B cell (primary cell): ENCODE data around the gene RAB11FIP5. TPM values are rescaled to one million over a fixed set of nuclear protein-coding genes. Genes with fewer than 3 reads are reported as not detected.

Experiments
- ATAC-seq: fragments of 200-7000 bp; cut with Tn5 transposase; one replicate; pipeline ENCODE4 v1.10.0; 2021; ENCODE audit warnings: low read depth, mild to moderate bottlenecking, moderate number of reproducible peaks, moderate library complexity
- CTCF ChIA-PET: fragments of 350-600 bp; sonication (Branson Sonifier 250); formaldehyde crosslinking; loops from one replicate; lab custom pipeline; 2021; ENCODE audit warnings: antibody characterized with exemption, inconsistent platforms; lab: Charles Lee
- POLR2A ChIA-PET: fragments of 350-600 bp; sonication (Branson Sonifier 250); formaldehyde crosslinking; loops from one replicate; lab custom pipeline; 2021; ENCODE audit warnings: antibody characterized with exemption; lab: Charles Lee
- DNase-seq: peaks from one replicate; pipeline ENCODE4 v3.0.0; 2013
- H2AFZ ChIP-seq: 2 replicates; pipeline ENCODE4 v1.6.1; 2012; ENCODE audit warnings: mild to moderate bottlenecking, low read depth, low read length; ENCODE audit not compliant: insufficient read depth, poor library complexity, severe bottlenecking
- H3K27ac ChIP-seq, 2 donors: 1 replicate in 1 of 2; 2 replicates in 1 of 2; pipeline ENCODE4 v1.5.1; 2012 to 2013; ENCODE audit warnings: low read length in 2 of 2, mild to moderate bottlenecking in 2 of 2, moderate library complexity in 1 of 2
- H3K27me3 ChIP-seq, 4 experiments: fragments of 200-600 bp in 1 of 4; sonication (generic) in 1 of 4; replicated peaks in 1 of 4; 1 replicate in 2 of 4; 2 replicates in 2 of 4; pipeline versions ENCODE4 v1.6.1 to v1.7.0; 2013 to 2016; ENCODE audit warnings: low read length in 3 of 4, mild to moderate bottlenecking in 2 of 4, mixed read lengths in 1 of 4, moderate library complexity in 1 of 4; ENCODE audit not compliant: insufficient read depth in 4 of 4, control insufficient read depth in 3 of 4; ENCODE audit errors: control extremely low read depth in 1 of 4
- H3K36me3 ChIP-seq, 2 experiments: replicated peaks in 1 of 2; 1 replicate in 1 of 2; 2 replicates in 1 of 2; pipeline versions ENCODE4 v1.6.1 to v1.7.1; 2013; ENCODE audit warnings: low read length in 1 of 2; ENCODE audit not compliant: insufficient read depth in 2 of 2, control insufficient read depth in 1 of 2; ENCODE audit errors: control extremely low read depth in 1 of 2, extremely low read depth in 1 of 2
- H3K4me1 ChIP-seq, 2 donors: fragments of 200-600 bp in 1 of 2; sonication (generic) in 1 of 2; 1 replicate in 1 of 2; 2 replicates in 1 of 2; pipeline versions ENCODE4 v1.5.1 to v1.6.1; 2013 to 2017; ENCODE audit warnings: low read length in 2 of 2; ENCODE audit not compliant: control insufficient read depth in 2 of 2, insufficient read depth in 2 of 2
- H3K4me2 ChIP-seq: replicated peaks from 2 replicates; pipeline ENCODE3; 2012; ENCODE audit warnings: mild to moderate bottlenecking, low read depth, low read length; ENCODE audit not compliant: poor library complexity, severe bottlenecking
- H3K4me3 ChIP-seq, 5 experiments: fragments of 200-600 bp in 1 of 5; sonication (generic) in 1 of 5; 1 replicate in 3 of 5; 2 replicates in 2 of 5; pipeline versions ENCODE4 v1.5.1 to v1.7.0; 2011 to 2016; ENCODE audit warnings: low read length in 4 of 5, mild to moderate bottlenecking in 4 of 5, low read depth in 2 of 5, control low read depth in 1 of 5, moderate library complexity in 1 of 5; ENCODE audit not compliant: insufficient read depth in 1 of 5; ENCODE audit errors: control extremely low read depth in 1 of 5, extremely low read depth in 1 of 5
- H3K79me2 ChIP-seq: fragments of 200-600 bp; sonication (generic); one replicate; pipeline ENCODE4 v1.6.0; 2016; ENCODE audit warnings: low read length; ENCODE audit not compliant: control insufficient read depth, insufficient read depth
- H3K9ac ChIP-seq: fragments of 200-600 bp; sonication (generic); 2 replicates; pipeline ENCODE4 v1.6.1; 2017; ENCODE audit warnings: mild to moderate bottlenecking, low read length, moderate library complexity
- H3K9me3 ChIP-seq, 3 donors: one replicate each; pipeline versions ENCODE4 v1.6.1 to v1.7.1; 2013; ENCODE audit warnings: low read length in 2 of 3; ENCODE audit not compliant: control insufficient read depth in 2 of 3, insufficient read depth in 1 of 3; ENCODE audit errors: control extremely low read depth in 1 of 3
- H4K20me1 ChIP-seq: 2 replicates; pipeline ENCODE4 v1.6.0; 2012; ENCODE audit warnings: mild to moderate bottlenecking, low read length; ENCODE audit not compliant: insufficient read depth, control insufficient read depth, poor library complexity, severe bottlenecking
- H3K27ac Mint-ChIP-seq: one replicate; pipeline ENCODE4 v1.8.0; 2021; ENCODE audit warnings: mixed read lengths
- H3K27me3 Mint-ChIP-seq: one replicate; pipeline ENCODE4 v1.8.0; 2021; ENCODE audit warnings: mixed read lengths
- H3K4me1 Mint-ChIP-seq: one replicate; pipeline ENCODE4 v1.8.0; 2021; ENCODE audit warnings: mixed read lengths
- H3K4me3 Mint-ChIP-seq: one replicate; pipeline ENCODE4 v1.8.0; 2021; ENCODE audit warnings: mixed read lengths
- H3K9me3 Mint-ChIP-seq: one replicate; pipeline ENCODE4 v1.8.0; 2022; ENCODE audit warnings: mixed read lengths; ENCODE audit not compliant: insufficient read depth
- CTCF ChIP-seq: fragments of 200-600 bp; IDR thresholded peaks from one replicate; pipeline ENCODE4 v1.8.0; 2022; ENCODE audit warnings: antibody characterized with exemption, mild to moderate bottlenecking
- EZH2 ChIP-seq: IDR thresholded peaks from 2 replicates; pipeline ENCODE4 v1.6.1; 2012; ENCODE audit warnings: borderline replicate concordance, low read depth, mild to moderate bottlenecking, moderate library complexity, low read length; ENCODE audit not compliant: insufficient read depth, poor library complexity, severe bottlenecking
- WGBS: methylation state at CpG from one replicate; pipeline ENCODE4 v1.1.5; 2013; ENCODE audit warnings: missing lambda C conversion rate; ENCODE audit not compliant: insufficient coverage; 5-methylcytosine and 5-hydroxymethylcytosine counted together
- intact Hi-C: fragments of 100-400 bp; cut with micrococcal nuclease; formaldehyde crosslinking; loops from one replicate; pipeline ENCODE4 v1.10.0; 2022
- polyA plus RNA-seq: library from polyadenylated mRNA; depleted of rRNA; stranded (reverse); fragments of >200 nt; gene quantifications from 2 replicates; pipeline ENCODE4 v1.2.3, GENCODE V29; 2012
- total RNA-seq, 2 donors: library from RNA; stranded (reverse); fragments of 120-200 nt in 1 of 2; gene quantifications; 1 replicate in 1 of 2; 2 replicates in 1 of 2; pipeline versions ENCODE4 v1.2.3 to v1.2.4, GENCODE V29; 2013 to 2022

Gene RAB11FIP5
- total and polyA plus RNA-seq, 2 donors (not counting 1 experiment from before 2014, with no cell fraction given), result 1.7 to 4.6 TPM

GRCh38 chr2:73091164-73091563 is 21.6 kb downstream of the RAB11FIP5 start:
- Mint-ChIP-seq H3K9me3 (no peaks in the 10 kb centered on the region), H3K27me3 (no peaks in the 10 kb centered on the region), H3K27ac (no peak overlapping the region), H3K4me1 (no peaks in the 10 kb centered on the region), H3K4me3 (no peak overlapping the region)
- DNase-seq (no peak), ATAC-seq (no peak)
- H3K9ac ChIP-seq, result no peak overlapping the region
- no peaks in the 10 kb centered on the region for H3K79me2 ChIP-seq
- 100% methylated on average over 3 of the region's 7 CpGs for WGBS
- no peak overlapping the region for H3K4me2 ChIP-seq
- no peak overlapping the region for H3K4me3 ChIP-seq
- H4K20me1 ChIP-seq, result no peaks in the 10 kb centered on the region
- no peak overlapping the region for H2AFZ ChIP-seq
- no peaks in the 10 kb centered on the region for H3K4me1 ChIP-seq
- H3K9me3 ChIP-seq, result no peaks in the 10 kb centered on the region
- intact Hi-C loops, result no loop called here
- ChIA-PET CTCF (no interaction called here), POLR2A (no interaction called here)
- H3K36me3 ChIP-seq, result no peaks in the 10 kb centered on the region
- no peak overlapping the region for H3K27ac ChIP-seq
- TF ChIP-seq EZH2, result no peak
- TF ChIP-seq CTCF, result no peak
- H3K27me3 ChIP-seq, result no peaks in the 10 kb centered on the region

GRCh38 chr2:73089270-73090030 is 23.3 kb downstream of the RAB11FIP5 start:
- Mint-ChIP-seq H3K4me1 (no peaks in the 10 kb centered on the region), H3K27ac (no peak overlapping the region), H3K9me3 (no peaks in the 10 kb centered on the region), H3K4me3 (no peak overlapping the region), H3K27me3 (peaks cover 5% of the 10 kb centered on the region)
- Histone ChIP-seq H3K9me3 (no peaks in the 10 kb centered on the region), H3K27ac (no peak overlapping the region), H3K9ac (no peak overlapping the region), H4K20me1 (no peaks in the 10 kb centered on the region), H3K4me2 (no peak overlapping the region), H3K4me1 (no peaks in the 10 kb centered on the region), H2AFZ (no peak overlapping the region), H3K27me3 (no peaks in the 10 kb centered on the region), H3K4me3 (no peak overlapping the region), H3K79me2 (no peaks in the 10 kb centered on the region), H3K36me3 (no peaks in the 10 kb centered on the region)
- TF ChIP-seq CTCF (no peak), EZH2 (no peak)
- ATAC-seq, result no peak
- ChIA-PET CTCF (interaction anchor here (1.0 to 6.2 kb wide), 2 partner anchors 87 to 96 kb away, joined by 3 to 62 read pairs; no protein-coding TSS in a partner anchor), POLR2A (no interaction called here)
- intact Hi-C loops, result no loop called here
- no peak for DNase-seq
- WGBS, result 87% methylated on average over 6 of the region's 11 CpGs
